Right lobe of liver (tissue), 6 donors: ENCODE measurements around the gene INSRR. TPM values are rescaled to one million over a fixed set of nuclear protein-coding genes. Genes with fewer than 3 reads are reported as not detected.

ENCODE experiments used
- ATAC-seq, 4 donors: fragments of 200-7000 bp; cut with Tn5 transposase; one replicate each; pipeline ENCODE4 v1.9.1; 2020; ENCODE audit warnings: mild to moderate bottlenecking in 4 of 4, moderate library complexity in 4 of 4
- DNase-seq, 3 donors: peaks; one replicate each; pipeline ENCODE4 v3.0.0-alpha.2; 2020
- H3K27ac ChIP-seq, 3 donors: fragments of 200-600 bp; one replicate each; pipeline ENCODE4 v1.8.0; 2022
- H3K27me3 ChIP-seq, 2 donors: fragments of 200-600 bp; one replicate each; pipeline ENCODE4 v1.8.0; 2022
- H3K36me3 ChIP-seq, 4 donors: fragments of 200-600 bp; sonication (generic) in 1 of 4; one replicate each; pipeline versions ENCODE4 v1.5.1 to v1.8.0; 2017 to 2022; ENCODE audit warnings: control low read depth in 1 of 4
- H3K4me1 ChIP-seq, 4 donors: fragments of 200-600 bp; sonication (generic) in 1 of 4; one replicate each; pipeline versions ENCODE4 v1.5.1 to v1.8.0; 2017 to 2022; ENCODE audit warnings: control low read depth in 1 of 4
- H3K4me3 ChIP-seq, 3 donors: fragments of 200-600 bp; one replicate each; pipeline ENCODE4 v1.8.0; 2022
- H3K9me3 ChIP-seq, 4 donors: fragments of 200-600 bp; sonication (generic) in 1 of 4; one replicate each; pipeline versions ENCODE4 v1.5.1 to v1.8.0; 2017 to 2022; ENCODE audit warnings: control low read depth in 1 of 4
- CTCF ChIP-seq, 4 donors: fragments of 200-600 bp in 3 of 4; fragments of 450-650 bp in 1 of 4; IDR thresholded peaks; one replicate each; pipeline versions ENCODE4 v1.5.1 to v1.8.0; 2016 to 2022; ENCODE audit warnings: antibody characterized with exemption in 4 of 4, mild to moderate bottlenecking in 2 of 4
- POLR2A ChIP-seq: fragments of 450-650 bp; IDR thresholded peaks from one replicate; pipeline ENCODE4 v1.6.1; 2017; ENCODE audit warnings: antibody characterized with exemption, mild to moderate bottlenecking
- WGBS: methylation state at CpG from one replicate; pipeline ENCODE4 v1.1.6; 2018; ENCODE audit warnings: low coverage, low lambda C conversion rate; ENCODE audit not compliant: insufficient coverage; ENCODE audit errors: missing lambda C conversion rate; 5-methylcytosine and 5-hydroxymethylcytosine counted together
- intact Hi-C, 2 donors: fragments of 100-400 bp; cut with DNase I; formaldehyde crosslinking; loops; one replicate each; pipeline versions ENCODE4 v1.11.2 to v1.14.1; 2022
- total RNA-seq, 6 experiments: library from RNA; depleted of rRNA in 2 of 6; stranded (reverse); fragments of >200 nt in 2 of 6; fragmentation: NEBNext Ultra II Directional in 3 of 6; extraction: Animal tissue kit (Norgen Biotek cat#: 25700) in 3 of 6; gene quantifications; one replicate each; pipeline versions ENCODE4 v1.1.0 to v1.2.4, GENCODE V29; 2016 to 2023
- donor health status: DM: no; HTN: yes; CAD: no.
- donor health status: DM: no; HTN: no; CAD: no.
- donor health status: DM: no; HTN: no; CAD: no.
- donor health status: DM: no; HTN: yes; CAD: no.
- donor health status: DM: no; HTN: yes; CAD: no.

The INSRR gene
- total RNA-seq, 6 experiments from 2014 or later, result not detected

- H3K27ac ChIP-seq, result no peak overlapping the region
- no peaks in the 10 kb centered on the region for H3K36me3 ChIP-seq
- no peak for TF ChIP-seq CTCF (IDR thresholded peaks at IDR 0.05)
- TF ChIP-seq POLR2A, result no peak
- no peaks in the 10 kb centered on the region for H3K27me3 ChIP-seq
- no peaks in the 10 kb centered on the region for H3K4me1 ChIP-seq
- no peak overlapping the region for H3K4me3 ChIP-seq
- 73% methylated on average over 3 of the region's 16 CpGs for WGBS
- DNase-seq, result no peak
- H3K9me3 ChIP-seq, result no peaks in the 10 kb centered on the region
- ATAC-seq, result no peak
- intact Hi-C loops, result no loop called here
These were observed 15.8 kb upstream of the INSRR start for GRCh38 chr1:156874572-156875340.

GRCh38 chr1:156874142-156874541, 15.2 kb upstream of the INSRR start:
- intact Hi-C loops, result no loop called here
- no peak for DNase-seq
- no peak overlapping the region for H3K27ac ChIP-seq
- H3K4me3 ChIP-seq, result no peak overlapping the region
- no peaks in the 10 kb centered on the region for H3K27me3 ChIP-seq
- no peaks in the 10 kb centered on the region for H3K9me3 ChIP-seq
- 74% methylated on average over 4 of the region's 5 CpGs for WGBS
- TF ChIP-seq POLR2A (no peak), CTCF (IDR thresholded peaks at IDR 0.05) (no peak)
- no peaks in the 10 kb centered on the region for H3K4me1 ChIP-seq
- ATAC-seq, result no peak
- H3K36me3 ChIP-seq, result no peaks in the 10 kb centered on the region

GRCh38 chr1:156873659-156874058, 14.7 kb upstream of the INSRR start:
- Histone ChIP-seq H3K4me1 (no peaks in the 10 kb centered on the region), H3K27ac (no peak overlapping the region), H3K9me3 (no peaks in the 10 kb centered on the region), H3K27me3 (no peaks in the 10 kb centered on the region), H3K36me3 (no peaks in the 10 kb centered on the region), H3K4me3 (no peak overlapping the region)
- TF ChIP-seq CTCF (IDR thresholded peaks at IDR 0.05), result no peak
- TF ChIP-seq POLR2A, result no peak
- ATAC-seq (no peak), DNase-seq (no peak)
- intact Hi-C loops, result no loop called here
- no CpG with 5 or more reads among the region's 18 CpGs for WGBS

GRCh38 chr1:156869455-156869854, 10.5 kb upstream of the INSRR start:
- ATAC-seq (no peak), DNase-seq (no peak)
- no peak for TF ChIP-seq CTCF (IDR thresholded peaks at IDR 0.05)
- TF ChIP-seq POLR2A, result no peak
- intact Hi-C loops, result no loop called here
- H3K27me3 ChIP-seq, result no peaks in the 10 kb centered on the region
- no peaks in the 10 kb centered on the region for H3K9me3 ChIP-seq
- H3K36me3 ChIP-seq, result no peaks in the 10 kb centered on the region
- no peak overlapping the region for H3K4me3 ChIP-seq
- H3K27ac ChIP-seq, result no peak overlapping the region
- no peaks in the 10 kb centered on the region for H3K4me1 ChIP-seq
- 72% methylated on average over 3 of the region's 9 CpGs for WGBS
